WTC11 (cell line): ENCODE measurements around the gene FMNL3. TPM values are rescaled to one million over a fixed set of nuclear protein-coding genes. Genes with fewer than 3 reads are reported as not detected.

Experiments
- ATAC-seq: fragments of 200-7000 bp; cut with Tn5 transposase; 2 replicates; pipeline ENCODE4 v1.10.0; 2021; ENCODE audit warnings: mild to moderate bottlenecking, moderate library complexity
- CTCF ChIA-PET: fragments of 300-600 bp; sonication (Branson Sonifier 250); formaldehyde crosslinking; loops from one replicate; lab custom pipeline; 2021; ENCODE audit warnings: antibody characterized with exemption; lab: Charles Lee
- POLR2A ChIA-PET: fragments of 350-600 bp; sonication (Branson Sonifier 250); formaldehyde crosslinking; loops from one replicate; lab custom pipeline; 2021; ENCODE audit warnings: antibody characterized with exemption; lab: Charles Lee
- DNase-seq: peaks from one replicate; pipeline ENCODE4 v3.0.0; 2021; ENCODE audit warnings: low spot score
- H3K27ac Mint-ChIP-seq: 2 replicates; pipeline ENCODE4 v1.8.0; 2021; ENCODE audit warnings: mixed read lengths
- H3K27me3 Mint-ChIP-seq: 2 replicates; pipeline ENCODE4 v1.8.0; 2021; ENCODE audit warnings: low read depth, mild to moderate bottlenecking, moderate library complexity, mixed read lengths
- H3K36me3 Mint-ChIP-seq: 2 replicates; pipeline ENCODE4 v1.8.0; 2021; ENCODE audit warnings: mixed read lengths
- H3K4me1 Mint-ChIP-seq: 2 replicates; pipeline ENCODE4 v1.8.0; 2022; ENCODE audit warnings: mixed read lengths
- H3K4me3 Mint-ChIP-seq: 2 replicates; pipeline ENCODE4 v1.8.0; 2021; ENCODE audit warnings: mild to moderate bottlenecking, moderate library complexity, mixed read lengths
- H3K9me3 Mint-ChIP-seq: 2 replicates; pipeline ENCODE4 v1.8.0; 2021; ENCODE audit warnings: mixed read lengths
- ATF1 ChIP-seq: sonication (generic); formaldehyde crosslinking; IDR thresholded peaks from 2 replicates; pipeline ENCODE4 v1.8.1; 2023; ENCODE audit warnings: mild to moderate bottlenecking, moderate library complexity, missing genetic modification reagents
- GTF2I ChIP-seq: fragments of 250-450 bp; sonication (Bioruptor Pico); conservative IDR thresholded peaks from 2 replicates; pipeline ENCODE4 v1.4.0; 2021; ENCODE audit warnings: mild to moderate bottlenecking
- KAT7 ChIP-seq: sonication (generic); formaldehyde crosslinking; IDR thresholded peaks from 2 replicates; pipeline ENCODE4 v1.8.1; 2023; ENCODE audit warnings: missing genetic modification reagents, mild to moderate bottlenecking, borderline replicate concordance
- NFE2L1 ChIP-seq: sonication (generic); formaldehyde crosslinking; IDR thresholded peaks from 2 replicates; pipeline ENCODE4 v1.8.1; 2023; ENCODE audit warnings: missing genetic modification reagents
- NR3C1 ChIP-seq: sonication (generic); formaldehyde crosslinking; conservative IDR thresholded peaks from 2 replicates; pipeline ENCODE4 v1.8.1; 2023; ENCODE audit warnings: low read depth, mild to moderate bottlenecking, missing genetic modification reagents
- PRRX2 ChIP-seq: fragments of 250-450 bp; sonication (Bioruptor Pico); IDR thresholded peaks from 2 replicates; pipeline ENCODE4 v1.8.0; 2021; ENCODE audit warnings: mild to moderate bottlenecking
- SOX15 ChIP-seq: fragments of 250-450 bp; sonication (Bioruptor Pico); IDR thresholded peaks from 2 replicates; pipeline ENCODE4 v1.9.0; 2021; ENCODE audit warnings: mild to moderate bottlenecking
- SP1 ChIP-seq: sonication (generic); formaldehyde crosslinking; conservative IDR thresholded peaks from 2 replicates; pipeline ENCODE4 v1.8.1; 2022; ENCODE audit warnings: missing genetic modification reagents
- TP53 ChIP-seq: sonication (generic); formaldehyde crosslinking; IDR thresholded peaks from 2 replicates; pipeline ENCODE4 v1.8.1; 2023; ENCODE audit warnings: mild to moderate bottlenecking, missing genetic modification reagents
- ZBTB21 ChIP-seq: sonication (generic); formaldehyde crosslinking; IDR thresholded peaks from 2 replicates; pipeline ENCODE4 v1.8.1; 2023; ENCODE audit warnings: mild to moderate bottlenecking, missing genetic modification reagents, borderline replicate concordance
- ZNF138 ChIP-seq: sonication (generic); formaldehyde crosslinking; conservative IDR thresholded peaks from 2 replicates; pipeline ENCODE4 v1.8.1; 2022; ENCODE audit warnings: mild to moderate bottlenecking, moderate library complexity, missing genetic modification reagents
- ZNF219 ChIP-seq: sonication (generic); formaldehyde crosslinking; IDR thresholded peaks from 2 replicates; pipeline ENCODE4 v1.8.0; 2023; ENCODE audit warnings: missing genetic modification reagents, mild to moderate bottlenecking, borderline replicate concordance
- total RNA-seq: library from RNA; stranded (reverse); gene quantifications from 3 replicates; pipeline ENCODE4 v1.2.3, GENCODE V29; 2021
- TF ChIP-seq, protein P1 (sequence below): sonication (generic); formaldehyde crosslinking; IDR thresholded peaks from 2 replicates; pipeline ENCODE4 v1.8.0; 2022; ENCODE audit warnings: mild to moderate bottlenecking, missing genetic modification reagents
- TF ChIP-seq, protein P2 (sequence below): fragments of 250-450 bp; sonication (Bioruptor Pico); IDR thresholded peaks from 2 replicates; pipeline ENCODE4 v1.9.0; 2021; ENCODE audit warnings: mild to moderate bottlenecking
- TF ChIP-seq, protein P3 (sequence below): sonication (generic); formaldehyde crosslinking; IDR thresholded peaks from 2 replicates; pipeline ENCODE4 v1.8.0; 2022; ENCODE audit warnings: mild to moderate bottlenecking, missing genetic modification reagents
- TF ChIP-seq, protein P4 (sequence below): sonication (generic); formaldehyde crosslinking; IDR thresholded peaks from 2 replicates; pipeline ENCODE4 v1.8.0; 2022; ENCODE audit warnings: mild to moderate bottlenecking, missing genetic modification reagents
- TF ChIP-seq, protein P5 (sequence below): sonication (generic); formaldehyde crosslinking; IDR thresholded peaks from 2 replicates; pipeline ENCODE4 v1.8.1; 2023; ENCODE audit warnings: mild to moderate bottlenecking, missing genetic modification reagents, moderate library complexity
- TF ChIP-seq, protein P6 (sequence below): sonication (generic); formaldehyde crosslinking; IDR thresholded peaks from 2 replicates; pipeline ENCODE4 v1.8.0; 2023; ENCODE audit warnings: missing genetic modification reagents, mild to moderate bottlenecking, borderline replicate concordance
- TF ChIP-seq, protein P7 (sequence below): sonication (generic); formaldehyde crosslinking; conservative IDR thresholded peaks from 2 replicates; pipeline ENCODE4 v1.8.1; 2022; ENCODE audit warnings: mild to moderate bottlenecking, missing genetic modification reagents
- TF ChIP-seq, protein P8 (sequence below): sonication (generic); formaldehyde crosslinking; IDR thresholded peaks from 2 replicates; pipeline ENCODE4 v1.8.0; 2023; ENCODE audit warnings: missing genetic modification reagents
- TF ChIP-seq, protein P9 (sequence below): fragments of 250-450 bp; sonication (Bioruptor Pico); IDR thresholded peaks from 2 replicates; pipeline ENCODE4 v1.9.0; 2021; ENCODE audit warnings: moderate library complexity, mild to moderate bottlenecking, inconsistent platforms, borderline replicate concordance

Gene FMNL3
- total RNA-seq, 1 experiment from 2014 or later, result 19.3 TPM

DNA sequence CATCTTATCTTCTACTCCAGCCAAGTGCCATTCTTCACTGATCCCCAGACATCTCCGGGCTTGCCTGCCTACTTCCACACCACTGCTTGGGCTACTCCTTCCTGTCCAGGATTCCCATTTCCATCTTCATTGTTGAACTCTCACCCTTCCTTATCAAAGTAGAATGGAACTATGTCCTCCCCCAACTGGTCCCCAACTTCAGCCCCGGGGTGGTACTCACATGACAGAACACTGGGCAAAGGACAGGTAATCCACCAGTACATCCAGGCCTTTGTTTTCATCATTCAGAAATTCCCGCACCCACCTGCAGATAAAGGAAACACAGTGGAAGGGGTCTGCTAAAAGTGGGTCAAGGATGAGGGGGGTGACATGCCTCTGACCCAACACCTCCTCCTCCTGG is 45.5 kb downstream of the FMNL3 start (continued):
- TF ChIP-seq, protein P1, sequence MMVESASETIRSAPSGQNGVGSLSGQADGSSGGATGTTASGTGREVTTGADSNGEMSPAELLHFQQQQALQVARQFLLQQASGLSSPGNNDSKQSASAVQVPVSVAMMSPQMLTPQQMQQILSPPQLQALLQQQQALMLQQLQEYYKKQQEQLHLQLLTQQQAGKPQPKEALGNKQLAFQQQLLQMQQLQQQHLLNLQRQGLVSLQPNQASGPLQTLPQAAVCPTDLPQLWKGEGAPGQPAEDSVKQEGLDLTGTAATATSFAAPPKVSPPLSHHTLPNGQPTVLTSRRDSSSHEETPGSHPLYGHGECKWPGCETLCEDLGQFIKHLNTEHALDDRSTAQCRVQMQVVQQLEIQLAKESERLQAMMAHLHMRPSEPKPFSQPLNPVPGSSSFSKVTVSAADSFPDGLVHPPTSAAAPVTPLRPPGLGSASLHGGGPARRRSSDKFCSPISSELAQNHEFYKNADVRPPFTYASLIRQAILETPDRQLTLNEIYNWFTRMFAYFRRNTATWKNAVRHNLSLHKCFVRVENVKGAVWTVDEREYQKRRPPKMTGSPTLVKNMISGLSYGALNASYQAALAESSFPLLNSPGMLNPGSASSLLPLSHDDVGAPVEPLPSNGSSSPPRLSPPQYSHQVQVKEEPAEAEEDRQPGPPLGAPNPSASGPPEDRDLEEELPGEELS (CRISPR knock-in tag), result no peak
- no peak for TF ChIP-seq ATF1 (CRISPR knock-in tag)
- TF ChIP-seq, protein P2, sequence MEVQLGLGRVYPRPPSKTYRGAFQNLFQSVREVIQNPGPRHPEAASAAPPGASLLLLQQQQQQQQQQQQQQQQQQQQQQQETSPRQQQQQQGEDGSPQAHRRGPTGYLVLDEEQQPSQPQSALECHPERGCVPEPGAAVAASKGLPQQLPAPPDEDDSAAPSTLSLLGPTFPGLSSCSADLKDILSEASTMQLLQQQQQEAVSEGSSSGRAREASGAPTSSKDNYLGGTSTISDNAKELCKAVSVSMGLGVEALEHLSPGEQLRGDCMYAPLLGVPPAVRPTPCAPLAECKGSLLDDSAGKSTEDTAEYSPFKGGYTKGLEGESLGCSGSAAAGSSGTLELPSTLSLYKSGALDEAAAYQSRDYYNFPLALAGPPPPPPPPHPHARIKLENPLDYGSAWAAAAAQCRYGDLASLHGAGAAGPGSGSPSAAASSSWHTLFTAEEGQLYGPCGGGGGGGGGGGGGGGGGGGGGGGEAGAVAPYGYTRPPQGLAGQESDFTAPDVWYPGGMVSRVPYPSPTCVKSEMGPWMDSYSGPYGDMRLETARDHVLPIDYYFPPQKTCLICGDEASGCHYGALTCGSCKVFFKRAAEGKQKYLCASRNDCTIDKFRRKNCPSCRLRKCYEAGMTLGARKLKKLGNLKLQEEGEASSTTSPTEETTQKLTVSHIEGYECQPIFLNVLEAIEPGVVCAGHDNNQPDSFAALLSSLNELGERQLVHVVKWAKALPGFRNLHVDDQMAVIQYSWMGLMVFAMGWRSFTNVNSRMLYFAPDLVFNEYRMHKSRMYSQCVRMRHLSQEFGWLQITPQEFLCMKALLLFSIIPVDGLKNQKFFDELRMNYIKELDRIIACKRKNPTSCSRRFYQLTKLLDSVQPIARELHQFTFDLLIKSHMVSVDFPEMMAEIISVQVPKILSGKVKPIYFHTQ (CRISPR knock-in tag), result no peak
- TF ChIP-seq, protein P3, sequence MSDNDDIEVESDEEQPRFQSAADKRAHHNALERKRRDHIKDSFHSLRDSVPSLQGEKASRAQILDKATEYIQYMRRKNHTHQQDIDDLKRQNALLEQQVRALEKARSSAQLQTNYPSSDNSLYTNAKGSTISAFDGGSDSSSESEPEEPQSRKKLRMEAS, result no peak
- TF ChIP-seq, protein P4, sequence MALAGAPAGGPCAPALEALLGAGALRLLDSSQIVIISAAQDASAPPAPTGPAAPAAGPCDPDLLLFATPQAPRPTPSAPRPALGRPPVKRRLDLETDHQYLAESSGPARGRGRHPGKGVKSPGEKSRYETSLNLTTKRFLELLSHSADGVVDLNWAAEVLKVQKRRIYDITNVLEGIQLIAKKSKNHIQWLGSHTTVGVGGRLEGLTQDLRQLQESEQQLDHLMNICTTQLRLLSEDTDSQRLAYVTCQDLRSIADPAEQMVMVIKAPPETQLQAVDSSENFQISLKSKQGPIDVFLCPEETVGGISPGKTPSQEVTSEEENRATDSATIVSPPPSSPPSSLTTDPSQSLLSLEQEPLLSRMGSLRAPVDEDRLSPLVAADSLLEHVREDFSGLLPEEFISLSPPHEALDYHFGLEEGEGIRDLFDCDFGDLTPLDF (CRISPR knock-in tag), result no peak
- TF ChIP-seq SOX15, result no peak

DNA sequence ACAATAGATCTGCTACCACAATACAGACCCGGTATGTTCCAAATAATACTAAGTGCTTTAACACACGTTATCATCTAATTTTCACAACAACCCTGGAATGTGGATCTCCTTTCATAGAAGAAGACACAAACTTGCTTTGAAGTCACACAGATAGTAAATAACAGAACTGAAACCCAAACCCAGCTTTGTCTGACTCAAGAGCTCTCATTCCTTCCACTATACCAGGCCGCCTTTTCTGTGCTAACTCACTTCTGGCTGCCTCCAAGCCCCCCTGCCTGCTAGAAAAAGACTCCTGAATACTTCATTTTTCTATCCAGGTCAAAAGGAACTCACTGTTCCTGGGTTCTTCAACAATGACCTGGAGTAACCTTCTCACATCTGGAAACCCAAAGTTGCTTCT is 46.0 kb downstream of the FMNL3 start:
- no peaks in the 10 kb centered on the region for H3K27me3 Mint-ChIP-seq
- peak overlapping the region; percentile 51; the same call in 1 of the 2 replicates for H3K27ac Mint-ChIP-seq
- ATAC-seq, result no peak
- peaks cover 23% of the 10 kb centered on the region for H3K4me1 Mint-ChIP-seq
- ChIA-PET POLR2A (no interaction called here), CTCF (no interaction called here)
- no peak for DNase-seq
- H3K4me3 Mint-ChIP-seq, result no peak overlapping the region
- no peaks in the 10 kb centered on the region for H3K9me3 Mint-ChIP-seq
- peaks cover 28% of the 10 kb centered on the region for H3K36me3 Mint-ChIP-seq
- TF ChIP-seq KAT7, result no peak
- TF ChIP-seq, protein P5, sequence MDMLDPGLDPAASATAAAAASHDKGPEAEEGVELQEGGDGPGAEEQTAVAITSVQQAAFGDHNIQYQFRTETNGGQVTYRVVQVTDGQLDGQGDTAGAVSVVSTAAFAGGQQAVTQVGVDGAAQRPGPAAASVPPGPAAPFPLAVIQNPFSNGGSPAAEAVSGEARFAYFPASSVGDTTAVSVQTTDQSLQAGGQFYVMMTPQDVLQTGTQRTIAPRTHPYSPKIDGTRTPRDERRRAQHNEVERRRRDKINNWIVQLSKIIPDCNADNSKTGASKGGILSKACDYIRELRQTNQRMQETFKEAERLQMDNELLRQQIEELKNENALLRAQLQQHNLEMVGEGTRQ, result no peak
- TF ChIP-seq, protein P6, sequence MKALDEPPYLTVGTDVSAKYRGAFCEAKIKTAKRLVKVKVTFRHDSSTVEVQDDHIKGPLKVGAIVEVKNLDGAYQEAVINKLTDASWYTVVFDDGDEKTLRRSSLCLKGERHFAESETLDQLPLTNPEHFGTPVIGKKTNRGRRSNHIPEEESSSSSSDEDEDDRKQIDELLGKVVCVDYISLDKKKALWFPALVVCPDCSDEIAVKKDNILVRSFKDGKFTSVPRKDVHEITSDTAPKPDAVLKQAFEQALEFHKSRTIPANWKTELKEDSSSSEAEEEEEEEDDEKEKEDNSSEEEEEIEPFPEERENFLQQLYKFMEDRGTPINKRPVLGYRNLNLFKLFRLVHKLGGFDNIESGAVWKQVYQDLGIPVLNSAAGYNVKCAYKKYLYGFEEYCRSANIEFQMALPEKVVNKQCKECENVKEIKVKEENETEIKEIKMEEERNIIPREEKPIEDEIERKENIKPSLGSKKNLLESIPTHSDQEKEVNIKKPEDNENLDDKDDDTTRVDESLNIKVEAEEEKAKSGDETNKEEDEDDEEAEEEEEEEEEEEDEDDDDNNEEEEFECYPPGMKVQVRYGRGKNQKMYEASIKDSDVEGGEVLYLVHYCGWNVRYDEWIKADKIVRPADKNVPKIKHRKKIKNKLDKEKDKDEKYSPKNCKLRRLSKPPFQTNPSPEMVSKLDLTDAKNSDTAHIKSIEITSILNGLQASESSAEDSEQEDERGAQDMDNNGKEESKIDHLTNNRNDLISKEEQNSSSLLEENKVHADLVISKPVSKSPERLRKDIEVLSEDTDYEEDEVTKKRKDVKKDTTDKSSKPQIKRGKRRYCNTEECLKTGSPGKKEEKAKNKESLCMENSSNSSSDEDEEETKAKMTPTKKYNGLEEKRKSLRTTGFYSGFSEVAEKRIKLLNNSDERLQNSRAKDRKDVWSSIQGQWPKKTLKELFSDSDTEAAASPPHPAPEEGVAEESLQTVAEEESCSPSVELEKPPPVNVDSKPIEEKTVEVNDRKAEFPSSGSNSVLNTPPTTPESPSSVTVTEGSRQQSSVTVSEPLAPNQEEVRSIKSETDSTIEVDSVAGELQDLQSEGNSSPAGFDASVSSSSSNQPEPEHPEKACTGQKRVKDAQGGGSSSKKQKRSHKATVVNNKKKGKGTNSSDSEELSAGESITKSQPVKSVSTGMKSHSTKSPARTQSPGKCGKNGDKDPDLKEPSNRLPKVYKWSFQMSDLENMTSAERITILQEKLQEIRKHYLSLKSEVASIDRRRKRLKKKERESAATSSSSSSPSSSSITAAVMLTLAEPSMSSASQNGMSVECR, result no peak
- no peak for TF ChIP-seq ZNF138 (CRISPR knock-in tag)
- TF ChIP-seq, protein P7, sequence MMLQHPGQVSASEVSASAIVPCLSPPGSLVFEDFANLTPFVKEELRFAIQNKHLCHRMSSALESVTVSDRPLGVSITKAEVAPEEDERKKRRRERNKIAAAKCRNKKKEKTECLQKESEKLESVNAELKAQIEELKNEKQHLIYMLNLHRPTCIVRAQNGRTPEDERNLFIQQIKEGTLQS (CRISPR knock-in tag), result no peak
- no peak for TF ChIP-seq SP1 (CRISPR knock-in tag)
- TF ChIP-seq, protein P4 (CRISPR knock-in tag), result no peak
- no peak for TF ChIP-seq PRRX2 (CRISPR knock-in tag)
- TF ChIP-seq, protein P8, sequence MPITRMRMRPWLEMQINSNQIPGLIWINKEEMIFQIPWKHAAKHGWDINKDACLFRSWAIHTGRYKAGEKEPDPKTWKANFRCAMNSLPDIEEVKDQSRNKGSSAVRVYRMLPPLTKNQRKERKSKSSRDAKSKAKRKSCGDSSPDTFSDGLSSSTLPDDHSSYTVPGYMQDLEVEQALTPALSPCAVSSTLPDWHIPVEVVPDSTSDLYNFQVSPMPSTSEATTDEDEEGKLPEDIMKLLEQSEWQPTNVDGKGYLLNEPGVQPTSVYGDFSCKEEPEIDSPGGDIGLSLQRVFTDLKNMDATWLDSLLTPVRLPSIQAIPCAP (CRISPR knock-in tag), result no peak
- TF ChIP-seq NFE2L1 (CRISPR knock-in tag), result no peak
- TF ChIP-seq, protein P9, sequence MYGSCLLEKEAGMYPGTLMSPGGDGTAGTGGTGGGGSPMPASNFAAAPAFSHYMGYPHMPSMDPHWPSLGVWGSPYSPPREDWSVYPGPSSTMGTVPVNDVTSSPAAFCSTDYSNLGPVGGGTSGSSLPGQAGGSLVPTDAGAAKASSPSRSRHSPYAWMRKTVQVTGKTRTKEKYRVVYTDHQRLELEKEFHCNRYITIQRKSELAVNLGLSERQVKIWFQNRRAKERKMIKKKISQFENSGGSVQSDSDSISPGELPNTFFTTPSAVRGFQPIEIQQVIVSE (CRISPR knock-in tag), result no peak
- no peak for TF ChIP-seq GTF2I
- no peak for TF ChIP-seq ZBTB21
- TF ChIP-seq NR3C1, result no peak
- TF ChIP-seq ZNF219, result no peak
- no peak for TF ChIP-seq TP53 (CRISPR knock-in tag)
